Trophoblast cell (in vitro differentiated cells and primary cell): ENCODE measurements around the gene ASB11. TPM values are rescaled to one million over a fixed set of nuclear protein-coding genes. Genes with fewer than 3 reads are reported as not detected.

Experiments used
- DNase-seq, 2 donors: peaks; one replicate each; pipeline ENCODE4 v3.0.0-alpha.2; 2016
- H2AFZ ChIP-seq: 2 replicates; pipeline ENCODE4 v1.6.1; 2013; ENCODE audit warnings: low read length, moderate library complexity, mild to moderate bottlenecking; ENCODE audit not compliant: insufficient read depth, poor library complexity
- H2AK5ac ChIP-seq: 2 replicates; pipeline ENCODE4 v1.6.1; 2013; ENCODE audit warnings: mild to moderate bottlenecking, low read length
- H2BK120ac ChIP-seq: 2 replicates; pipeline ENCODE4 v1.6.1; 2013; ENCODE audit warnings: low read length, mild to moderate bottlenecking, moderate library complexity; ENCODE audit not compliant: insufficient read depth, poor library complexity
- H2BK12ac ChIP-seq: 2 replicates; pipeline ENCODE4 v1.6.1; 2013; ENCODE audit warnings: mild to moderate bottlenecking, low read length, moderate library complexity
- H2BK5ac ChIP-seq: 2 replicates; pipeline ENCODE4 v1.6.1; 2013; ENCODE audit warnings: low read length, low read depth, moderate library complexity, mild to moderate bottlenecking; ENCODE audit not compliant: poor library complexity
- H3K14ac ChIP-seq: 2 replicates; pipeline ENCODE4 v1.6.1; 2013; ENCODE audit warnings: mild to moderate bottlenecking, low read length
- H3K18ac ChIP-seq: 2 replicates; pipeline ENCODE4 v1.6.1; 2013; ENCODE audit warnings: mild to moderate bottlenecking, low read length
- H3K23ac ChIP-seq: 2 replicates; pipeline ENCODE4 v1.6.1; 2013; ENCODE audit warnings: low read length
- H3K27ac ChIP-seq: 2 replicates; pipeline ENCODE4 v1.5.1; 2013; ENCODE audit warnings: low read depth, mild to moderate bottlenecking, inconsistent platforms, low read length, moderate library complexity
- H3K27me3 ChIP-seq: 2 replicates; pipeline ENCODE4 v1.6.1; 2013; ENCODE audit warnings: inconsistent platforms, mild to moderate bottlenecking, low read length, moderate library complexity; ENCODE audit not compliant: insufficient read depth
- H3K36me3 ChIP-seq, 2 experiments: 1 replicate in 1 of 2; 2 replicates in 1 of 2; pipeline ENCODE4 v1.6.1; 2013; ENCODE audit warnings: low read length in 2 of 2, mild to moderate bottlenecking in 2 of 2, moderate library complexity in 1 of 2; ENCODE audit not compliant: insufficient read depth in 2 of 2, control insufficient read depth in 1 of 2
- H3K4ac ChIP-seq: 2 replicates; pipeline ENCODE4 v1.6.1; 2013; ENCODE audit warnings: low read depth, mild to moderate bottlenecking, low read length, moderate library complexity
- H3K4me1 ChIP-seq, 2 experiments: 1 replicate in 1 of 2; 2 replicates in 1 of 2; pipeline ENCODE4 v1.6.1; 2013; ENCODE audit warnings: low read length in 2 of 2, mild to moderate bottlenecking in 2 of 2, moderate library complexity in 1 of 2; ENCODE audit not compliant: insufficient read depth in 2 of 2, control insufficient read depth in 1 of 2
- H3K4me2 ChIP-seq: 2 replicates; pipeline ENCODE4 v1.6.1; 2013; ENCODE audit warnings: inconsistent platforms, mild to moderate bottlenecking, low read length, moderate library complexity
- H3K4me3 ChIP-seq: 2 replicates; pipeline ENCODE4 v1.5.1; 2013; ENCODE audit warnings: mild to moderate bottlenecking, low read depth, low read length, inconsistent platforms
- H3K79me1 ChIP-seq: one replicate; pipeline ENCODE4 v1.6.1; 2013; ENCODE audit warnings: low read length
- H3K79me2 ChIP-seq: 2 replicates; pipeline ENCODE4 v1.6.1; 2013; ENCODE audit warnings: low read length, mild to moderate bottlenecking; ENCODE audit not compliant: control insufficient read depth, insufficient read depth, poor library complexity
- H3K9ac ChIP-seq: 2 replicates; pipeline ENCODE4 v1.6.1; 2013; ENCODE audit warnings: mild to moderate bottlenecking, low read length
- H3K9me3 ChIP-seq: 2 replicates; pipeline ENCODE4 v1.6.1; 2013; ENCODE audit warnings: low read depth, mild to moderate bottlenecking, control low read depth, inconsistent platforms, low read length; ENCODE audit not compliant: insufficient read depth
- H4K12ac ChIP-seq: 2 replicates; pipeline ENCODE4 v1.6.1; 2013; ENCODE audit warnings: low read depth, mild to moderate bottlenecking, low read length, moderate library complexity
- H4K8ac ChIP-seq: 2 replicates; pipeline ENCODE4 v1.6.1; 2013; ENCODE audit warnings: low read depth, mild to moderate bottlenecking, low read length, moderate library complexity
- H4K91ac ChIP-seq: one replicate; pipeline ENCODE4 v1.6.1; 2013; ENCODE audit warnings: low read depth, mild to moderate bottlenecking, low read length, moderate library complexity
- WGBS: extraction: QIAGEN DNeasy Blood & Tissue Kit; methylation state at CpG from one replicate; pipeline ENCODE4 v1.1.7; 2013; ENCODE audit warnings: missing lambda C conversion rate; ENCODE audit not compliant: insufficient read length, insufficient coverage; ENCODE audit errors: extremely low coverage; 5-methylcytosine and 5-hydroxymethylcytosine counted together
- polyA plus RNA-seq: library from polyadenylated mRNA; stranded (reverse); fragments of 200-250 nt; gene quantifications from 2 replicates; pipeline ENCODE4 v1.2.3, GENCODE V29; 2013

Gene ASB11, protein sequence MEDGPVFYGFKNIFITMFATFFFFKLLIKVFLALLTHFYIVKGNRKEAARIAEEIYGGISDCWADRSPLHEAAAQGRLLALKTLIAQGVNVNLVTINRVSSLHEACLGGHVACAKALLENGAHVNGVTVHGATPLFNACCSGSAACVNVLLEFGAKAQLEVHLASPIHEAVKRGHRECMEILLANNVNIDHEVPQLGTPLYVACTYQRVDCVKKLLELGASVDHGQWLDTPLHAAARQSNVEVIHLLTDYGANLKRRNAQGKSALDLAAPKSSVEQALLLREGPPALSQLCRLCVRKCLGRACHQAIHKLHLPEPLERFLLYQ
- 0.04 TPM in 1 of 2 replicates, not detected in the other for polyA plus RNA-seq

DNA sequence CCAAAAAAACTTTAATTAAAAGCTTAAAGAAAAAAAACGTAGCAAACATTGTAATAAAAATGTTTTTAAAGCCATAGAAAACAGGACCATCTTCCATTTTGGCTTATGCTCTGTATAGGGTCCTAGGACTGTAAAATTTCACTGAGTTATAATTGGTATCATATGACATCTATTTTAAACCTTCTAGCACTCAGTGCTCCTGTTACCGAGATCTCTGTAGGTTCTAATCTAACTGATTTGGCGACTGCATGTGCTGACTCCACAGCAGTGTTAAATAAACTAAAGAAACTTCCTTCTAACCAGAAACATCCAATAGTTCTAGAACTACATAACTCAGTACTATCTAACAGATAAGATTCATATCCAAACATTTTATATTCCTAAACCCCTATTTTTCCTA lies at the start of gene ASB11:
Gene ASB11 (minus strand): TSS at position 132 of the 400 bp plus-strand sequence. CDS start 35 bp downstream, at position 97.
- Histone ChIP-seq H3K14ac (no peak within 1 kb of the TSS), H3K4ac (no peak within 1 kb of the TSS), H3K9ac (no peak within 1 kb of the TSS), H3K4me2 (no peak within 1 kb of the TSS), H4K8ac (no peak within 1 kb of the TSS), H3K27ac (no peak within 1 kb of the TSS), H4K12ac (no peak within 1 kb of the TSS), H3K23ac (no peak within 1 kb of the TSS), H3K4me3 (no peak within 1 kb of the TSS), H2BK12ac (no peak within 1 kb of the TSS), H2AK5ac (no peak within 1 kb of the TSS), H3K79me2 (no peaks in the 10 kb centered on the region), H3K79me1 (no peaks in the 10 kb centered on the region), H2BK120ac (no peak within 1 kb of the TSS), H3K27me3 (no peaks in the 10 kb centered on the region), H2BK5ac (no peak within 1 kb of the TSS), H3K4me1 (no peaks in the 10 kb centered on the region), H3K36me3 (no peaks in the 10 kb centered on the region), H4K91ac (no peak within 1 kb of the TSS), H2AFZ (no peak within 1 kb of the TSS), H3K9me3 (no peaks in the 10 kb centered on the region), H3K18ac (no peak within 1 kb of the TSS)
- WGBS, result no CpG with 5 or more reads among the region's 3 CpGs
- no peak for DNase-seq

DNA sequence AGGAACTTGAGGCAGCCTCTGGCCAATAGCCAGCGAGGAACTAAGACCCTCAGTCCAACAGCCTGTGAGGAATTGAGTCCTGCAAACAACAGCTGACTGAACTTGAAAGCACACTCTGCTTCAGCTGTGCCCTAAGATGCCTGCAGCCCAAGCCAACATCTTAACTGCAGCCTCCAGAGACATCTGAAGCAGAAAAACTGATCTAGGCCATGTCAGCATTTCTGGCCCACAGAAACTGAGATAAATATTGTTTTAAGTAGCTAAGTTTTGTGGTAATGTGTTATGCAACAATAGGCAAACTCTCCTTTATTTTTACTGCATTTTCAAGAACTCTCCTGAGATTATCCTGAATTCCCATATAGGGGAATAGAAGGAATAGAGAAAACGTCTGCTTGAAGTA lies 44.3 kb upstream of the ASB11 start:
- Histone ChIP-seq H3K27me3 (no peaks in the 10 kb centered on the region), H2BK12ac (no peak overlapping the region), H3K14ac (no peak overlapping the region), H3K4ac (no peak overlapping the region), H2BK120ac (no peak overlapping the region), H3K27ac (no peak overlapping the region), H4K8ac (no peak overlapping the region), H3K9ac (no peak overlapping the region), H3K18ac (no peak overlapping the region), H3K4me1 (no peaks in the 10 kb centered on the region), H3K79me2 (no peaks in the 10 kb centered on the region), H3K4me3 (no peak overlapping the region), H3K9me3 (no peaks in the 10 kb centered on the region), H3K79me1 (no peaks in the 10 kb centered on the region), H3K4me2 (no peak overlapping the region), H3K23ac (no peak overlapping the region), H4K91ac (no peak overlapping the region), H3K36me3 (no peaks in the 10 kb centered on the region), H2AFZ (no peak overlapping the region), H2AK5ac (no peak overlapping the region), H2BK5ac (no peak overlapping the region), H4K12ac (no peak overlapping the region)
- WGBS, result no CpG with 5 or more reads among the region's 2 CpGs
- DNase-seq, result no peak

- Histone ChIP-seq H3K9ac (no peak overlapping the region), H4K12ac (no peak overlapping the region), H2BK5ac (no peak overlapping the region), H3K9me3 (no peaks in the 10 kb centered on the region), H2BK12ac (no peak overlapping the region), H3K14ac (no peak overlapping the region), H3K79me2 (no peaks in the 10 kb centered on the region), H3K4me1 (no peaks in the 10 kb centered on the region), H3K23ac (no peak overlapping the region), H4K8ac (no peak overlapping the region), H2AFZ (no peak overlapping the region), H3K18ac (no peak overlapping the region), H4K91ac (no peak overlapping the region), H3K4ac (no peak overlapping the region), H3K27ac (no peak overlapping the region), H3K36me3 (no peaks in the 10 kb centered on the region), H3K4me2 (no peak overlapping the region), H3K4me3 (no peak overlapping the region), H2BK120ac (no peak overlapping the region), H3K79me1 (no peaks in the 10 kb centered on the region), H2AK5ac (no peak overlapping the region), H3K27me3 (no peaks in the 10 kb centered on the region)
- no peak for DNase-seq
- WGBS, result no CpG with 5 or more reads among the region's 2 CpGs
Measured at GRCh38 chrX:15358533-15358932, 43.1 kb upstream of the ASB11 start.

DNA sequence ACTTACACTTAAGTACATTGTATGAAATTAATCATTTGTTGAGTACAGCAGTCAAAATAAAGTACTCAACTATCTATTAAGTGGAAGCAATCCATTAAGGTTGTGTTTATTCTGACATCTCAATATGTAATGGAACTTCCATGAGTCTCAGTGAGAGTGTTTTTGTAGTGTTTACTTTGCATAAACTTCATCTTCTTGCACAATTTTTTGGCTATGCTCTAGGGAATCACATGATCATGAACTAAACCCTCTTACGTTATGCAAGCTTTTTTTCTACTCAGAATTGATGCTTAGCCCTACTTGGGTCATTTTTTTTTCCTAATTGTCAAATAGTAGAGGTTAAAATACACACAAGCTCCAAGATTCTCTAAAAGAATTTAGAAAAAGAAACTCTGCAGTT lies 41.0 kb upstream of the ASB11 start:
- H3K23ac ChIP-seq, result no peak overlapping the region
- no peak overlapping the region for H3K18ac ChIP-seq
- H4K8ac ChIP-seq, result no peak overlapping the region
- no peak overlapping the region for H2BK120ac ChIP-seq
- no peak overlapping the region for H4K12ac ChIP-seq
- H2AFZ ChIP-seq, result no peak overlapping the region
- H3K4me3 ChIP-seq, result no peak overlapping the region
- H2BK5ac ChIP-seq, result no peak overlapping the region
- no peak overlapping the region for H3K4me2 ChIP-seq
- no peak overlapping the region for H4K91ac ChIP-seq
- no peak overlapping the region for H2BK12ac ChIP-seq
- no peak overlapping the region for H3K9ac ChIP-seq
- H3K14ac ChIP-seq, result no peak overlapping the region
- H3K79me2 ChIP-seq, result no peaks in the 10 kb centered on the region
- no CpG with 5 or more reads among the region's 1 CpG for WGBS
- H2AK5ac ChIP-seq, result no peak overlapping the region
- no peaks in the 10 kb centered on the region for H3K36me3 ChIP-seq
- H3K4me1 ChIP-seq, result no peaks in the 10 kb centered on the region
- DNase-seq, result no peak
- H3K9me3 ChIP-seq, result no peaks in the 10 kb centered on the region
- H3K27me3 ChIP-seq, result no peaks in the 10 kb centered on the region
- H3K27ac ChIP-seq, result no peak overlapping the region
- H3K4ac ChIP-seq, result no peak overlapping the region
- H3K79me1 ChIP-seq, result no peaks in the 10 kb centered on the region
